Retinal pigment epithelial cell (primary cell): Measurements from ENCODE around the gene GALNT18.
"Not testable (repeated sequence)": the region's sequence is repeated elsewhere in the genome, so short reads cannot be mapped to it uniquely, and the experiment has no call there.

Experiments
- DNase-seq: peaks from one replicate; pipeline ENCODE4 v3.0.0-alpha.2; 2010; ENCODE audit warnings: low read depth
- H3K4me3 ChIP-seq: 2 replicates; pipeline ENCODE4 v1.5.1; 2011; ENCODE audit warnings: mild to moderate bottlenecking, low read length, control low read depth, moderate library complexity
- CTCF ChIP-seq: conservative IDR thresholded peaks from 2 replicates; pipeline ENCODE4 v1.5.1; 2011; ENCODE audit warnings: low read depth, low read length, control low read depth, inconsistent platforms

Gene GALNT18

GRCh38 chr11:11450744-11451362 is 171.0 kb downstream of the GALNT18 start:
- no peak for TF ChIP-seq CTCF
- no peak for DNase-seq
- no peak overlapping the region for H3K4me3 ChIP-seq

GRCh38 chr11:11449327-11449726 is 172.5 kb downstream of the GALNT18 start:
- no peak for DNase-seq
- TF ChIP-seq CTCF, result no peak
- H3K4me3 ChIP-seq, result no peak overlapping the region

GRCh38 chr11:11448626-11449025 is 173.2 kb downstream of the GALNT18 start:
- no peak overlapping the region for H3K4me3 ChIP-seq
- no peak for TF ChIP-seq CTCF
- DNase-seq, result no peak

- not testable (repeated sequence) for DNase-seq, H3K4me3 ChIP-seq
Observed at GRCh38 chr11:11447601-11448000, 174.2 kb downstream of the GALNT18 start.

GRCh38 chr11:11446967-11447366 is 174.8 kb downstream of the GALNT18 start:
- no peak for TF ChIP-seq CTCF
- no peak overlapping the region for H3K4me3 ChIP-seq
- DNase-seq, result no peak

- no peak for TF ChIP-seq CTCF
- no peak overlapping the region for H3K4me3 ChIP-seq
- no peak for DNase-seq
Observed at GRCh38 chr11:11446564-11446963, 175.2 kb downstream of the GALNT18 start.

- no peak for TF ChIP-seq CTCF
- DNase-seq, result no peak
- no peak overlapping the region for H3K4me3 ChIP-seq
Observed at GRCh38 chr11:11445441-11446185, 176.2 kb downstream of the GALNT18 start.
